ENCODE results near the gene PDE6H. TPM values are rescaled to one million over a fixed set of nuclear protein-coding genes. Genes with fewer than 3 reads are reported as not detected.

PDE6H gene
- total and polyA plus RNA-seq, 4 donors = not detected

- peaks cover 0 to 11% (median 3%) of the 10 kb centered on the region in 4 donors for H3K36me3 ChIP-seq (ENCODE audit: control insufficient read depth in 4 of 4, insufficient read depth in 3 of 4, low read depth in 1 of 4, low read length in 3 of 4)
- no peak for DNase-seq (ENCODE audit: low spot score)
- peak overlapping the region; percentile 43 to 69 for H3K27ac ChIP-seq (ENCODE audit: low read depth in 1 of 2, low read length in 2 of 2)
- 93% methylated on average over 5 of the region's 5 CpGs for whole genome bisulfite sequencing
- no peaks in the 10 kb centered on the region for H3K9me3 ChIP-seq (ENCODE audit: control insufficient read depth in 4 of 4, low read length in 3 of 4)
- TF ChIP-seq RAD21 (IDR thresholded peaks at IDR 0.05) = no peak
- no peak for TF ChIP-seq FOXA2 (IDR thresholded peaks at IDR 0.05)
- no peak for TF ChIP-seq HNF4G (IDR thresholded peaks at IDR 0.05)
- no peak for TF ChIP-seq ZBTB33 (IDR thresholded peaks at IDR 0.05)
- no peak for TF ChIP-seq HNF4A (conservative IDR thresholded peaks at IDR 0.05)
- no peak for TF ChIP-seq NR2F2 (IDR thresholded peaks at IDR 0.05)
- TF ChIP-seq EGR1 (IDR thresholded peaks at IDR 0.05; ENCODE audit: low read depth in 2 of 2) = no peak
- TF ChIP-seq MAX (IDR thresholded peaks at IDR 0.05) = no peak
- no peak for TF ChIP-seq GABPA (IDR thresholded peaks at IDR 0.05 in 1 of 2, conservative IDR thresholded peaks at IDR 0.05 in 1 of 2)
- TF ChIP-seq CTCF (IDR thresholded peaks at IDR 0.05; ENCODE audit: low read depth, low read length, missing input control) = no peak
- no peak for TF ChIP-seq YY1 (IDR thresholded peaks at IDR 0.05)
- TF ChIP-seq FOXA1 (IDR thresholded peaks at IDR 0.05) = no peak
- no peak for TF ChIP-seq TAF1 (conservative IDR thresholded peaks at IDR 0.05)
- TF ChIP-seq REST (IDR thresholded peaks at IDR 0.05) = no peak
- TF ChIP-seq RXRA (IDR thresholded peaks at IDR 0.05) = no peak
- no peak for TF ChIP-seq JUND (IDR thresholded peaks at IDR 0.05)
- TF ChIP-seq SP1 (IDR thresholded peaks at IDR 0.05) = no peak
- TF ChIP-seq ATF3 (IDR thresholded peaks at IDR 0.05) = no peak
- H3K27me3 ChIP-seq (ENCODE audit: control insufficient read depth in 4 of 4, insufficient read depth in 4 of 4, low read length in 3 of 4) = no peaks in the 10 kb centered on the region
- H3K4me3 ChIP-seq (ENCODE audit: low read depth in 1 of 3, low read length in 3 of 3) = no peak overlapping the region
- H3K9ac ChIP-seq (ENCODE audit: low read depth in 1 of 2, low read length in 2 of 2) = no peak overlapping the region
- peaks cover 0 to 8% (median 0%) of the 10 kb centered on the region in 4 donors for H3K4me1 ChIP-seq (ENCODE audit: control insufficient read depth in 4 of 4, insufficient read depth in 4 of 4, low read length in 3 of 4)
These were observed 23.2 kb upstream of the PDE6H start for GRCh38 chr12:14949631-14950030.

Data from liver (tissue), 9 donors.